Nephron (organoid): Measurements from ENCODE around the gene SLITRK6.

Experiments
- H3K27ac Mint-ChIP-seq, 3 experiments: 2 replicates each; pipeline ENCODE4 v1.8.0; 2020; ENCODE audit warnings: mixed read lengths in 3 of 3, mild to moderate bottlenecking in 2 of 3, moderate library complexity in 1 of 3
- H3K27me3 Mint-ChIP-seq: 2 replicates; pipeline ENCODE4 v1.8.0; 2021; ENCODE audit warnings: low read depth, mild to moderate bottlenecking, moderate library complexity, mixed read lengths
- H3K36me3 Mint-ChIP-seq: 2 replicates; pipeline ENCODE4 v1.8.0; 2020; ENCODE audit warnings: low read depth, mixed read lengths
- H3K4me1 Mint-ChIP-seq: 2 replicates; pipeline ENCODE4 v1.8.0; 2020; ENCODE audit warnings: mixed read lengths
- H3K4me3 Mint-ChIP-seq, 3 experiments: 2 replicates each; pipeline ENCODE4 v1.8.0; 2020; ENCODE audit warnings: mild to moderate bottlenecking in 3 of 3, mixed read lengths in 3 of 3, moderate library complexity in 2 of 3
- H3K9me3 Mint-ChIP-seq: 2 replicates; pipeline ENCODE4 v1.8.0; 2020; ENCODE audit warnings: mixed read lengths
- TF ChIP-seq, protein P1 (sequence below), 3 experiments: fragments of 200-600 bp; sonication (generic); IDR thresholded peaks; one replicate each; pipeline ENCODE4 v1.5.0; 2021; ENCODE audit warnings: antibody characterized with exemption in 3 of 3; ENCODE audit not compliant: unreplicated experiment in 3 of 3

Gene SLITRK6

DNA sequence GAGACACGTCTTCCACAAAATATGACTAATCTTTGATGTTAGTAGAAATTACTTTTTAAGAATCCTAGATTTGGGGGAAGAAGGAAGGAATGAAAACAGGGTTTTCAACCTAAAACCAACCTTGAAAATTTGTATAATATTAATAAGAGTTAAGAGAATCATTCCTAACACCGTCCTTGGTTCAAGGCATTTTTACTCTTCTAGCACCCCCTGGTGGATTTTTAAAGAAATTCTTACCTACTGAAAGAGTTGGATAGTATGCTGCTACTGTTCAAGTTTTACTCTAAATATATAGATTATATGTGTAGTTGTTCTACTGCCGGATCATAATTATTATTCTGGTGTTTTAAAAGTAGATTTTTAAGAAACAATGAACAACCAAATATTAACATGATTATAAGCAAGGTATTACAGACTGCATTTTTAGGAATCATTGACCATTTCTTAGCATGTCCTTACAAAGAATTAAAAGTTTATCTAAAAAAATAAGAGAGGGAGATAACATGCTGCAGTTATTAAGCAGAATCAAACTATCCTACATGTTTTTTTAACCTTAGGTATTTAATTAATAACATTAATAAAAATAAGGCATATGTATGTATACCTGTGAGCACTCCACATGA lies 7.4 kb upstream of the SLITRK6 start:
- H3K36me3 Mint-ChIP-seq: no peaks in the 10 kb centered on the region
- no peak overlapping the region for H3K27ac Mint-ChIP-seq
- no peaks in the 10 kb centered on the region for H3K27me3 Mint-ChIP-seq
- H3K9me3 Mint-ChIP-seq: no peaks in the 10 kb centered on the region
- no peaks in the 10 kb centered on the region for H3K4me1 Mint-ChIP-seq
- no peak overlapping the region for H3K4me3 Mint-ChIP-seq
- TF ChIP-seq, protein P1, sequence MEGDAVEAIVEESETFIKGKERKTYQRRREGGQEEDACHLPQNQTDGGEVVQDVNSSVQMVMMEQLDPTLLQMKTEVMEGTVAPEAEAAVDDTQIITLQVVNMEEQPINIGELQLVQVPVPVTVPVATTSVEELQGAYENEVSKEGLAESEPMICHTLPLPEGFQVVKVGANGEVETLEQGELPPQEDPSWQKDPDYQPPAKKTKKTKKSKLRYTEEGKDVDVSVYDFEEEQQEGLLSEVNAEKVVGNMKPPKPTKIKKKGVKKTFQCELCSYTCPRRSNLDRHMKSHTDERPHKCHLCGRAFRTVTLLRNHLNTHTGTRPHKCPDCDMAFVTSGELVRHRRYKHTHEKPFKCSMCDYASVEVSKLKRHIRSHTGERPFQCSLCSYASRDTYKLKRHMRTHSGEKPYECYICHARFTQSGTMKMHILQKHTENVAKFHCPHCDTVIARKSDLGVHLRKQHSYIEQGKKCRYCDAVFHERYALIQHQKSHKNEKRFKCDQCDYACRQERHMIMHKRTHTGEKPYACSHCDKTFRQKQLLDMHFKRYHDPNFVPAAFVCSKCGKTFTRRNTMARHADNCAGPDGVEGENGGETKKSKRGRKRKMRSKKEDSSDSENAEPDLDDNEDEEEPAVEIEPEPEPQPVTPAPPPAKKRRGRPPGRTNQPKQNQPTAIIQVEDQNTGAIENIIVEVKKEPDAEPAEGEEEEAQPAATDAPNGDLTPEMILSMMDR (IDR thresholded peaks at IDR 0.05; ENCODE audit: unreplicated experiment in 3 of 3): peak; percentile 78 to 87 (median 84)

DNA sequence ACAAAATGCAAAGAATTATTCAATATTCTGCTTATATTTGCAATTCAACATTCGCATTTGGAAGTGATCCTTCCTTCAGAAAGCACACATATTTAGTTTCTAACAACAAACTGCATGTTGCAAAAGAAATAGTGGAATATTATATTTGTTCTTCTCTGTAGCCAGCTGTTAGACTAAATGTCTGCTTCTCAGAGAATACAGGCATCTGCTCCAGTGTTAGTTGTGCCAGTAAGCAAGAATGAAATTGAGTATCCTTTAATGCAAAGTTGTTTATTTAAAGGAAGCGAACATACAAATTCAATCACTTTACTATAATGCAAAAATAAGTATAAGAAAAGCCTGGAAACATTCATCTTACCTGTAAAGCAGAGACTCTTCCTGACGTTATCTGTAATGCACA lies 663 bp downstream of the SLITRK6 start:
- Mint-ChIP-seq H3K9me3 (no peaks in the 10 kb centered on the region), H3K4me1 (peaks cover 19% of the 10 kb centered on the region), H3K27me3 (no peaks in the 10 kb centered on the region), H3K4me3 (peak overlapping the region; percentile 71 to 78 (median 78)), H3K36me3 (peaks cover 13% of the 10 kb centered on the region), H3K27ac (peak overlapping the region in 2 of 3 experiments; percentile 60 to 75)
- TF ChIP-seq, protein P1 (IDR thresholded peaks at IDR 0.05; ENCODE audit: unreplicated experiment in 3 of 3): no peak

DNA sequence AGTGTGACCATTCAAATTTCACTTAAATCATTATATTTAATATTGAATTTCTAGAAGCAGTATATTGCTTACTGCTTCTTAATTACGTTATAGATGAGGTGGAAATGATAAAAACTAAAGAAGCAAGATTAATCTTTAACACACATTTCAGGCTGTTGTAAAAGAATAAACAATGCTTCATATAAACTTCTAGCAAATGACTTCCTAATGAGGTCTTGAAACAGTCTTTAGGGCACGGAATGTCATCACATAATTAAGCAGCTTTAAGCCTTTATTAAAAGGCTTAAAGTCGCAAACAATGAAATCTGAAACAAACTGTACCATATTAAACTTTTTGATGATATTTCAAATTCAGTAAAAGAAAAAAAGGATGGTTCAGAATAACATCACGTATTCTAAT lies 1.9 kb downstream of the SLITRK6 start:
- TF ChIP-seq, protein P1 (IDR thresholded peaks at IDR 0.05; ENCODE audit: unreplicated experiment in 3 of 3): no peak
- Mint-ChIP-seq H3K4me1 (peaks cover 19% of the 10 kb centered on the region), H3K4me3 (peak overlapping the region; percentile 28 to 56 (median 56)), H3K27me3 (no peaks in the 10 kb centered on the region), H3K27ac (no peak overlapping the region), H3K9me3 (no peaks in the 10 kb centered on the region), H3K36me3 (peaks cover 13% of the 10 kb centered on the region)

DNA sequence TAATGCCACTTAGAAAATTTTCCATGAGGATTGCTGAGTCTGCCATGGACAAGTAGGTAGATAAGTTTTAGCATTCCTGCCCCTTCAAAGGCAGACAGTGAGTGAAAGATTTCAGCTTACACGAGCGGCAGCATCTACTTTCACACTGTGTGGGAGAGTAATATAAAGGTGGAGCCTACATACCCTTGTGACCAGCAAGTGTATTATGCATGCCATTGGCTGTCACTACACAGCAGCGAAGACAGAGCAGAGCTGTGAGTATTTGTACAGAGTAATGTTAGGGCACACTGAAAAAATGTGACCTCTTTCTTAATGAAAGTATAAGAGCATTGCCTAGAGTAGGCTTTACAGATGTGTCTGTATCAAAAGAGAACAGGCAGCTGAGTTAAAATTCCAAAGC lies 14.0 kb downstream of the SLITRK6 start:
- H3K4me1 Mint-ChIP-seq: no peaks in the 10 kb centered on the region
- no peaks in the 10 kb centered on the region for H3K36me3 Mint-ChIP-seq
- H3K27me3 Mint-ChIP-seq: no peaks in the 10 kb centered on the region
- H3K27ac Mint-ChIP-seq: no peak overlapping the region
- TF ChIP-seq, protein P1 (IDR thresholded peaks at IDR 0.05; ENCODE audit: unreplicated experiment in 3 of 3): no peak
- H3K4me3 Mint-ChIP-seq: no peak overlapping the region
- no peaks in the 10 kb centered on the region for H3K9me3 Mint-ChIP-seq

DNA sequence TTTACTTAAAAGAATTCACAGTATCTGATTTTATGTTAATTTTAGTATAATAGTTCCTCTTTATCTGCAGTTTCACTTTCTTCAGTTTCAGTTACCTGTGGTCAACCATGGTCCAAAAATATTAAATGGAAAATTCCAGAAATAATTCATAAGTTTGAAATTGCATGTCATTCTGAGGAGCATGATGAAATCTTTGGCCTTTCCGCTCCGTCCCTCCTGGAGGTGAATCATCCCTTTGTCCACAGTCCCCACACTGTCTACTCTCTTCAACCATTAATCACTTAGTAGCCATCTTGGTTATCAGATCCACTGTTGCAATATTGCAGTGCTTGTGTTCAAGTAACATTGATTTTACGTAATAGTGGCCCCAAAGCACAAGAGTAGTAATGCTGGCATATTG lies 26.9 kb downstream of the SLITRK6 start:
- Mint-ChIP-seq H3K36me3 (no peaks in the 10 kb centered on the region), H3K27me3 (peaks cover 3% of the 10 kb centered on the region), H3K27ac (no peak overlapping the region), H3K9me3 (no peaks in the 10 kb centered on the region), H3K4me1 (no peaks in the 10 kb centered on the region), H3K4me3 (no peak overlapping the region)
- TF ChIP-seq, protein P1 (IDR thresholded peaks at IDR 0.05; ENCODE audit: unreplicated experiment in 3 of 3): no peak

DNA sequence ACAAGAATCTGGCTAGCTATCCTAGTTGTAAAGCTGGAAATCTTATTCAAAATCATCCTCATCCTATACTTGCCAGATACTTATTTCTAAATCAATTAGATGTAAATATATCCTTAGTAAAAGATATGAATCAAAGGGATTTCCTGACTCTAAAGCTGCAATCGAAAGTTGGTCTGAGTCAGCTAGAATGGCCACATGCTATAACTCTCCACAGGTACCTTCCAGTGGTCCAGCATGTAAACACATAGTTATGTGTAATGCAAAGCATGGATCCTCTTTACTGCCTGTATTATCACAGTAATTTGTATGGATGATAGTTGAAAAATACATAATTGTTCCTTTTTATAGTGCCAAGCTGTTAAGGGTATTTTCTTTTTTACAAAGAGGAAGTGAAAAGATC lies 27.4 kb downstream of the SLITRK6 start:
- TF ChIP-seq, protein P1 (IDR thresholded peaks at IDR 0.05; ENCODE audit: unreplicated experiment in 3 of 3): no peak
- no peaks in the 10 kb centered on the region for H3K9me3 Mint-ChIP-seq
- H3K4me3 Mint-ChIP-seq: no peak overlapping the region
- no peaks in the 10 kb centered on the region for H3K4me1 Mint-ChIP-seq
- no peak overlapping the region for H3K27ac Mint-ChIP-seq
- H3K27me3 Mint-ChIP-seq: peaks cover 3% of the 10 kb centered on the region
- no peaks in the 10 kb centered on the region for H3K36me3 Mint-ChIP-seq
